HG03469 (cell line): ENCODE results near the gene TUBB2B.
"Not testable (repeated sequence)": the region's sequence is repeated elsewhere in the genome, so short reads cannot be mapped to it uniquely, and the experiment has no call there.

ENCODE experiments used
- ATAC-seq: cut with Tn5 transposase; IDR thresholded peaks from one replicate; pipeline ENCODE4 v1.9.1; 2021; ENCODE audit warnings: mild to moderate bottlenecking, moderate library complexity, moderate number of reproducible peaks; ENCODE audit not compliant: unreplicated experiment

TUBB2B gene

GRCh38 chr6:3212261-3212660 lies 15.2 kb downstream of the TUBB2B start:
- no peak for ATAC-seq

GRCh38 chr6:3211681-3212080 lies 15.8 kb downstream of the TUBB2B start:
- ATAC-seq, result no peak

- no peak for ATAC-seq
These were observed 17.3 kb downstream of the TUBB2B start for GRCh38 chr6:3210024-3210610.

GRCh38 chr6:3209114-3210023 lies 18.1 kb downstream of the TUBB2B start:
- no peak for ATAC-seq

GRCh38 chr6:3208775-3209113 lies 18.7 kb downstream of the TUBB2B start:
- no peak for ATAC-seq

DNA sequence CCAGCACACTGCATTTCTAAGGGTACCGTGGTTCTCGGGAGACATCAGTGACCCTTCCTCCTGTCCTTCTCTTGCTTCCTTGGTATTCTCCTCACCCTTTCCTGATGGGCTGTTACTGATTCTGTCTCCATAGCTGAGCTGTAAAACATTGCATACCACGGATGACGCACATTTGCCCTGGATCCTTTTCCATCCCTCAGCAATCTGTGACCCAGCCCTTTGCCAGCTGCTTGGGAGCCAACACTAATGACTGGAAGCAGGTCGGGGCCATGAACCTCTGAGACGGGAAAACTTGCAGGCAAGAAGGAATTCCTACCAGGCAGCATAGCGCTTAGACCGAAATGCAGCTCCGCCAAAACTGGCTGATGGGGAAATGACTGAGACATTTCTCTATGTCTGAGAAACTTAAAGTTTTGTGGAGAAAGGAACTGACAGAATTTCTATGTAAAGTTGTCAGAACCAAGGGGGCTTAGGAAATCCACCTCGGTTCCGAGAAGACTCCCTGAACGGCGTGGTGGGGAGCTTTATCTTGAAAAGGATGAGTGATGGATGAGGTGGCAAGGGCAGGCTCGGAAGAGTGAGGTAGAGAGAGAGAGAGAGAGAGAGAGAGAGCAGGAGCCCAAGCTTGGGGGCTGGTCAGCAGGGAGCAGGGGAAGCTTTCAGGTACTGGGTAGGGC lies 19.2 kb downstream of the TUBB2B start:
- ATAC-seq, result no peak

DNA sequence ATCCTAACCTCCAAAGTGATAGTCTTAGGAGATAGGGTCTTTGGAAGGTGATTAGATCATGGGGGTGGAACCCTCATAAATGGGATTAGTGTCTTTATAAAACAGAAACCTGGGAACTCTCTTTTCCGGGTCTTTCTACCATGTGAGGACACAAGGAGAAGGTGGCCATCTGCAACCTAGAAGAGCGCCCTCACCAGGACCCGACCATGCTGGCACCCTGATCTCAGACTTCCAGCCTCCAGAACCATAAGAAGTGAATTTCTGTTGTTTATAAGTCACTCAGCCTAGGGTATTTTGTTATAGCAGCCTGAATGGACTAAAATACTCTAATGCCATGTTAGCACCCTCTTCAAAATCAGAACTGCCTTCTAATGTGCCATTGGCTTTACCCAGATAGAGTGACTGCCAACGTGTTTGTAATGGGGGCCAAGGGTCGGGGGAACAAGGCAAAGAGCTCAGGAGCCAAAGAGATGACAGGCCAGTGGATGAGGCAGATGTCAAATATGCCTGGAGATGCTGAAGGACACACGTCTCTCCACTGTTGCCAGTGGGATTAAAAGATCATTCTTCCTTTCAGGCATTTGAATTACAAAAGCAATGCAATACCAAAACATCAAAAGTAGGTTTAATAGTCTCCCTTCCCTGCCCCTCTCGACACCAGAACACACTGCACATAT lies 21.0 kb downstream of the TUBB2B start:
- ATAC-seq, result no peak

- no peak for ATAC-seq
These were observed 21.5 kb downstream of the TUBB2B start for GRCh38 chr6:3205913-3206312.

GRCh38 chr6:3204921-3205320 lies 22.5 kb downstream of the TUBB2B start:
- no peak for ATAC-seq

DNA sequence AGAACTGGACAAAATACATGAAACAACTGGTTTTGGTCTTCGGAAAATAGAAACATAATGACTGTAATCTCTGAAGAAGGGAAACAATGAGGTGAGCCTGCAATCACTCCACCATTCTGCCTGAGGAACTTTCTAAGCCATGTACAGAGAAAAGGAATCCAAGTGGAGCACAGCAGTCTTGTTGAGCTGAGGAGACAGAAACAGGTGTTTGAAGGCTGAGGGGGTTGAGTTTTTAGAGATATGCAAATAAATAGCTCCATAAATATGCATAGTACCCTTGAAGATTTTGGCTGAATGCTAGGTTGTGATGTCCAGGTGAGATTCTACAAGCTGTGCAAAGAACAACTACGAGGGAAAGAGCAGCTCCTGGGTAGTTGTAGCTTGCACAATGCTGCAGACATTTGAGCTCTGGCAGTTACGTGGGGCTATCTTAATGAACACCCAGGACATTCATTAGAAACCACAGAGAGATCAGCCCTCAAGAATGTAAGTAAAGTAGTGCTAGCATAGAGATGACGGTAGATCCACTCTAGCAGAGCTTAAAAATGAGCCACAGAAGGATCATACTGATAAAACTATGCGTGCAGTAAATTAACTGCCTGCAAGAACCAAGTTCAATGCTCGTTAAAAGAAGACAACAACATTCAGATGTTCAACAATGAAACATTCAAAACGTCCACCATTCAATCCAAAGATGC lies 24.3 kb downstream of the TUBB2B start:
- ATAC-seq, result no peak

GRCh38 chr6:3201388-3201787 lies 26.1 kb downstream of the TUBB2B start:
- no peak for ATAC-seq

GRCh38 chr6:3200682-3201081 lies 26.8 kb downstream of the TUBB2B start:
- no peak for ATAC-seq

DNA sequence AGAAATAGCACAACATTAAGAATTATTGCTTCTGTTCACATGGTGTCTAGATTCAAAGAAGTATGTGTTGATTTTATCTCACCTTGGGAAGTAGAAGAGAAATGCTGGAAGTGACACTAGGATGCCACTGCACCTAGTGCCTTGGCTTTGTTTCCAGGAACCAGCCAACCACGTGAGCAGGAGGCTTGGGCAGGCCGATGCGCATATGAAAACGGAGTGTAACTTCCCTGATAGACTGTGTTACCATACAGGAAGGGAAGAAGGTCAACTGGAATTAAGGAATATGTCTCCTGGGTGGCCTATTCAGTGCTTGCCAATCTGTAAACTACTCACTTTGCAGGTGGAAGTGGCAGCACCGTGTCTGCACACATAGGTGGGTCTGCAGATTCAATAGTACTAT lies 28.1 kb downstream of the TUBB2B start:
- ATAC-seq, result no peak

GRCh38 chr6:3197734-3198133 lies 29.7 kb downstream of the TUBB2B start:
- not testable (repeated sequence) for ATAC-seq

GRCh38 chr6:3196770-3197169 lies 30.7 kb downstream of the TUBB2B start:
- ATAC-seq, result no peak

DNA sequence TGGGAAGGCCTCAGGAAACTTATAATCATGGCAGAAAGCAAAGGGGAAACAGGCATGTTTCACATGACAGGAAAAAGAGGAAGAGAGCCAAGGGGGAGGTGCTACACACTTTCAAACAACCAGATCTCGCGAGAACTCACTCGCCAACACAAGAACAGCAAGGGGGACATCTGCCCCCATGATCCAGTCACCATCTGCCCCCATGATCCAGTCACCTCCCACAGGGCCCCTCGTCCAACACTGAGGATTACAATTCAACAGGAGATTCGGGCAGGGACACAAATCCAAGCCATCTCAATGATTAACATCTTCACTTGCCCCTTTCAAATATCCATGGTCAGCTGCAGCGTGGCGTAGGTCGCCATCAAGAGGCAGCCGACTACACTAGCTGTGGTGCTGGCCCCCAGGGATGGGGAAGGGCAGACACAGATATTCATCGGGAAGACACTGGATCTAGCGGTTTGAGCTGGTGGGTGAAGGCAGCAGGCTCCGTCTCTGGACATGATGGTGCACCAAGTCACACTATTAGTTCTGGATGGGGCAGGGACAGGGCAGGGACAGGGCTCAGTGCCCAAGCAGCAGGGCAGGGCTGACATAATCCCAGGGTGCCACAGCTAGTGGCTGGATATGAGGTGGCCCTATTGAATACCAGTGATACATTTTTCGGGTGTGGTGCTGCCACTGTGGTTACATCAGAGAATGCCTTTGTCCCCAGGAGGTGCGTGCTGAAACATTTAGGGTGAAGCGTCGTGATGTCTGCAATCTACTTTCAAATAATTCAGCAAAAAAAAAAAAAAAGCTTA lies 31.6 kb downstream of the TUBB2B start:
- ATAC-seq, result no peak

DNA sequence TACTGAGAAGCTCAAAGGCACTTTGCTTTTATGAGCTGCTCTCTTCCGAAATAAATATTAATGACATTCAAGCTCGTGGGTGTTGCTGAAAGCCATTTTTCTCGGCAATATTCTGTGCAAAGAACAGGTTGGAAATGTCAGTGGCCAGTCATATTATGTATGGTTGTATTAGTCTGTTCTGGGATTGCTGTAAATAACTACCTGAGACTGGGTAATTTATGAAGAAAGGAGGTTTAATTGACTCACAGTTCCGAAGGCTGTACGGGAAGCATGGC lies 32.1 kb downstream of the TUBB2B start:
- no peak for ATAC-seq

DNA sequence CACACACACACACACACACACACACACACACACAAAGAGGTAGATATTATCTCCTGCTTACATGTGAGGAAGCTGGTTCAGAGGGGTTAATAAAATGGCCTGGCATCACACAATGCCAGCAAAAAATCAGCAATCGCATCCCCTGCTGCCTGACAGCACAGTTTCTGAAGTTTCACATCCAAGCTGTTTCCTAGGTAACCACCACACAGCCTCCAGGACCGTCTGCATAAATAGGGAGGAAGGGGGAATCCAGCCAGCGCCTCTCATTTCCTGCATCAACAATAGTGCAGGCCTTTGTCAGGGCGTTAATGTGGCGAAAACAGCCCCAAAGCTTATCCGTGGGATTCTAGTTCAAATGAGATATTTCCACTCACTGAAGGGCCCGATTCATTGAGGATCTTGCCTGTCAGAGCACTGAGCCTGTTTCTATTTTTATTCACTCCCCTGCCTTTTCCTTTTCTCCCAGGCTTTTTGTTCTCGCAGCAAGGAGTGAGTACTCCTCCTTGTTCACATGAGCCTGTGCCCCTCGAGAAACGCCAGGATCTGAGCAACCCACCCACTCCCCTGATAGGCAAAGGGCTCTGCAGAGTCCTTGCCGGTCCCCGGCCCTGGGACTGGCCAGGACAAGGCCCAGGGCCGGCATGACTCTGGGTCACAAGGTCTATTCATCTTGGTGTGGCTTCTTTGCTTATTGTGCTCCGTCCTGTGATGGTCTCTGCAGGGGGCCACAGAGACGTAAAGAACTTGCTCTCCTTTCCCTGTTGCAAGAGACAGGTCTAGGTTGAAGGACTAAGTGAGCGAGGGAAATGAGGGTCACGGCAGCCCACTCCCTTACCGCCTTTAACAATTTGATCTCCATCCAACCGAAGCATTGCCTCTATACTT lies 32.7 kb downstream of the TUBB2B start:
- no peak for ATAC-seq

- no peak for ATAC-seq
These were observed 34.2 kb downstream of the TUBB2B start for GRCh38 chr6:3193102-3193849.
